ENCODE data around the gene IL32.

GRCh38 chr16:3087243-3088235, 22.1 kb downstream of the IL32 start:
- TF ChIP-seq CTCF (IDR thresholded peaks at IDR 0.05) (peak in 1 of 5 experiments; percentile 8), POLR2A (IDR thresholded peaks at IDR 0.05) (no peak)
